PFSK-1 (cell line): ENCODE measurements around the gene EIPR1.

Experiments
- FOXP2 ChIP-seq: optimal IDR thresholded peaks from 2 replicates; pipeline ENCODE3; 2011; ENCODE audit warnings: borderline replicate concordance, control low read depth, inconsistent platforms; ENCODE audit not compliant: insufficient read depth; ENCODE audit errors: extremely low read length, extremely low read depth
- POLR2AphosphoS5 ChIP-seq: IDR thresholded peaks from 2 replicates; pipeline ENCODE4 v1.6.1; 2012; ENCODE audit warnings: low read depth, mild to moderate bottlenecking, control low read depth, low read length, moderate library complexity
- SIN3A ChIP-seq: IDR thresholded peaks from 2 replicates; pipeline ENCODE4 v1.6.1; 2012; ENCODE audit warnings: mild to moderate bottlenecking, low read length, moderate library complexity, borderline replicate concordance; ENCODE audit not compliant: insufficient read depth
- TAF1 ChIP-seq: IDR thresholded peaks from 2 replicates; pipeline ENCODE4 v1.6.1; 2012; ENCODE audit warnings: low read length, control low read depth, borderline replicate concordance; ENCODE audit not compliant: insufficient read depth
- TF ChIP-seq, protein P1 (sequence below), 2 experiments: IDR thresholded peaks; 2 replicates each; pipeline versions ENCODE4 v1.6.1 to v1.8.0; 2011 to 2012; ENCODE audit warnings: low read depth in 2 of 2, low read length in 2 of 2, control low read depth in 1 of 2, inconsistent platforms in 1 of 2, mild to moderate bottlenecking in 1 of 2, moderate library complexity in 1 of 2; ENCODE audit not compliant: insufficient read depth in 1 of 2

The EIPR1 gene

DNA sequence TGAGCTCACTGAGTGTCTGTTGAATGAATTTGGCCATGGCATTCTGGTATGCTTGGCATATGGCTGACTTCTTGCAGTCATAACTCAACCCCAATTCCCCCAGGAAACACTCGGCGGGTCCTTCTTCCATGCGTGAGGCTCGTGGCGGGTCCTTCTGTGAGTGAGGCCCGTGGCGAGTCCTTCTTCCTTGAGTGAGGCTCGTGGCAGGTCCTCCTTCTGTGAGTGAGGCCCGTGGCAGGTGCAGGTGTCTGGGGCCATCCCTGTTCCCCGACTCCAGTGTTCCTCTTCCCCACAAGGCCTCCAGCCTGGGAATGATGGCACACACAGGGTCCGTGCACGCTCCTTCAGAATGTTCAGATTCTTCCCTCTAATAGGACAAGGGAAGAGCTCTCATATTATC is 169.0 kb downstream of the EIPR1 start:
- TF ChIP-seq POLR2AphosphoS5 (no peak), FOXP2 (no peak), TAF1 (no peak), SIN3A (no peak)
- TF ChIP-seq, protein P1, sequence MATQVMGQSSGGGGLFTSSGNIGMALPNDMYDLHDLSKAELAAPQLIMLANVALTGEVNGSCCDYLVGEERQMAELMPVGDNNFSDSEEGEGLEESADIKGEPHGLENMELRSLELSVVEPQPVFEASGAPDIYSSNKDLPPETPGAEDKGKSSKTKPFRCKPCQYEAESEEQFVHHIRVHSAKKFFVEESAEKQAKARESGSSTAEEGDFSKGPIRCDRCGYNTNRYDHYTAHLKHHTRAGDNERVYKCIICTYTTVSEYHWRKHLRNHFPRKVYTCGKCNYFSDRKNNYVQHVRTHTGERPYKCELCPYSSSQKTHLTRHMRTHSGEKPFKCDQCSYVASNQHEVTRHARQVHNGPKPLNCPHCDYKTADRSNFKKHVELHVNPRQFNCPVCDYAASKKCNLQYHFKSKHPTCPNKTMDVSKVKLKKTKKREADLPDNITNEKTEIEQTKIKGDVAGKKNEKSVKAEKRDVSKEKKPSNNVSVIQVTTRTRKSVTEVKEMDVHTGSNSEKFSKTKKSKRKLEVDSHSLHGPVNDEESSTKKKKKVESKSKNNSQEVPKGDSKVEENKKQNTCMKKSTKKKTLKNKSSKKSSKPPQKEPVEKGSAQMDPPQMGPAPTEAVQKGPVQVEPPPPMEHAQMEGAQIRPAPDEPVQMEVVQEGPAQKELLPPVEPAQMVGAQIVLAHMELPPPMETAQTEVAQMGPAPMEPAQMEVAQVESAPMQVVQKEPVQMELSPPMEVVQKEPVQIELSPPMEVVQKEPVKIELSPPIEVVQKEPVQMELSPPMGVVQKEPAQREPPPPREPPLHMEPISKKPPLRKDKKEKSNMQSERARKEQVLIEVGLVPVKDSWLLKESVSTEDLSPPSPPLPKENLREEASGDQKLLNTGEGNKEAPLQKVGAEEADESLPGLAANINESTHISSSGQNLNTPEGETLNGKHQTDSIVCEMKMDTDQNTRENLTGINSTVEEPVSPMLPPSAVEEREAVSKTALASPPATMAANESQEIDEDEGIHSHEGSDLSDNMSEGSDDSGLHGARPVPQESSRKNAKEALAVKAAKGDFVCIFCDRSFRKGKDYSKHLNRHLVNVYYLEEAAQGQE (IDR thresholded peaks at IDR 0.05; ENCODE audit: insufficient read depth in 1 of 2, low read depth in 2 of 2, low read length in 2 of 2): no peak

DNA sequence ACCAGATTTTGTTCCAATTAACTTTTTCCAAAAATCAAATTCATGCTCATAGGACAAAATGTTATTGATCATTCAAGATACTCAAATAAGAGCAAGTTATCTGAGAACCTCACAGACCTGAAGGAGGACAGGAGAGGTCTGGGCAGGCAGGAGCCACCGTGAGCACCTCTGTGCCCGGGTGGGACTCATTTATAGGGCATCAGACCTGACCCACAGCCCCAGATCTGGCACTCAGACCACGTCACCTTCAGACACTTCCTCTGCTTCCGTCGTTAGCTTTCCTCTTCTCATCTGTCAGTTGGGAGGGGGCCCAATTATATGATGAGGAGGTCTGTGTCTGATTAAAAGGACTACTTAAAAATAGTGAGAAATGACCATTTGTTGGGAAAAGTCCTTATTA is 169.4 kb downstream of the EIPR1 start:
- TF ChIP-seq, protein P1 (IDR thresholded peaks at IDR 0.05; ENCODE audit: insufficient read depth in 1 of 2, low read depth in 2 of 2, low read length in 2 of 2): no peak
- TF ChIP-seq SIN3A: no peak
- no peak for TF ChIP-seq FOXP2
- TF ChIP-seq TAF1: no peak
- TF ChIP-seq POLR2AphosphoS5: no peak

DNA sequence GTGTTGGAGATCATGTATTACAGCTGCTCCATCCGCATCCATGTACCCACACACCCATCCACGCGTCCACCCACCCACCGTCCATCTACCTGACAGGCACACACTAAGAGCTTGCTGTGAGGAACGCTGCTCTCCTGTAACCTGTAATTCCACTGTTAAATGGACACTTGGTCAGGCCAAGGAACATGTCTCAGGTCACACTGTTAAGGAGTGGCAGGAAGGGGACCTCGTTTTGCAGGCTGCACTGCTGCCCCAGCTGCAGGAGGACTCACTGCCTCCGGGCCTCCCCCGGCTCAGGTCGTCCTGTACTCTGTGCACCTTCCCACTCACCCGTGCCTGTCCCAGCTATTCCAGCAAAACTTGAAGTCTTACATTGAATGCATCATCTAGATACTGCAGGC is 170.5 kb downstream of the EIPR1 start:
- TF ChIP-seq, protein P1 (IDR thresholded peaks at IDR 0.05; ENCODE audit: insufficient read depth in 1 of 2, low read depth in 2 of 2, low read length in 2 of 2): no peak
- TF ChIP-seq FOXP2 (no peak), TAF1 (no peak), SIN3A (no peak), POLR2AphosphoS5 (no peak)

DNA sequence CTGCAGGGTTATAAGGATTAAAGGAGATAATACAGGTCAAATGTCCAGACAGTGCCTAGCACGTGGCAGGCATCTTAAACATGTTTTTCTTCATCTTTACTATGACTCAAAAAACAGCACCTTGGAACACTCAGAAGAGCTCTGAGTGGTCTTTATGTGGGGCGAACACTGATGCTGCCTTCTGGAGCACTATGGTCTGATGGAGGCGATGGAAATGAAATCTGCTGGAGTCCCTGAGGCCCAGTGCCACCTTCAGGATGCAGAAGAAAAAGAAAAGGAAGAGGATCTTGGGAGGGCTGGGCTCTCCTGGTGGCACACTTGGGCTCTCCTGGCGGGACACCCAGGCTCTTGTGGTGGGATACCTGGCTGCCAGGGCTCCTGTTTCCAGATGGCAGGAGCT is 171.8 kb downstream of the EIPR1 start:
- TF ChIP-seq, protein P1 (IDR thresholded peaks at IDR 0.05; ENCODE audit: insufficient read depth in 1 of 2, low read depth in 2 of 2, low read length in 2 of 2): no peak
- TF ChIP-seq FOXP2: no peak
- no peak for TF ChIP-seq SIN3A
- TF ChIP-seq TAF1: no peak
- TF ChIP-seq POLR2AphosphoS5: no peak
